ENCODE results near the gene KLHL29. TPM values are rescaled to one million over a fixed set of nuclear protein-coding genes. Genes with fewer than 3 reads are reported as not detected.

The KLHL29 gene
- total RNA-seq, 3 donors from 2014 or later (not counting 1 experiment from before 2014, with no cell fraction given), result 0.24 to 0.43 (median 0.33) TPM

- Mint-ChIP-seq H3K36me3 (no peaks in the 10 kb centered on the region), H3K27me3 (ENCODE audit: low read depth in 2 of 2) (peaks cover 4 to 14% of the 10 kb centered on the region in 2 donors), H3K9me3 (no peaks in the 10 kb centered on the region), H3K27ac (no peak overlapping the region), H3K4me3 (no peak overlapping the region), H3K4me1 (peaks cover 0 to 10% of the 10 kb centered on the region in 2 donors)
- WGBS (ENCODE audit: insufficient coverage), result 83% methylated on average over 16 of the region's 20 CpGs
- Histone ChIP-seq H3K27ac (ENCODE audit: low read length) (no peak overlapping the region), H3K36me3 (ENCODE audit: control insufficient read depth, insufficient read depth, low read length) (no peaks in the 10 kb centered on the region), H3K27me3 (ENCODE audit: control insufficient read depth, insufficient read depth, low read length) (peaks cover 11% of the 10 kb centered on the region), H3K4me3 (ENCODE audit: low read length) (no peak overlapping the region), H3K4me1 (ENCODE audit: control insufficient read depth, insufficient read depth, low read length) (peaks cover 9% of the 10 kb centered on the region), H3K9me3 (ENCODE audit: control insufficient read depth, insufficient read depth, low read length) (no peaks in the 10 kb centered on the region)
- intact Hi-C loops (cut with micrococcal nuclease), result no loop called here
- ATAC-seq (no peak), DNase-seq (no peak)
- no peak for TF ChIP-seq CTCF (IDR thresholded peaks at IDR 0.05)
Observed at GRCh38 chr2:23456881-23457760, 72.1 kb downstream of the KLHL29 start.

DNA sequence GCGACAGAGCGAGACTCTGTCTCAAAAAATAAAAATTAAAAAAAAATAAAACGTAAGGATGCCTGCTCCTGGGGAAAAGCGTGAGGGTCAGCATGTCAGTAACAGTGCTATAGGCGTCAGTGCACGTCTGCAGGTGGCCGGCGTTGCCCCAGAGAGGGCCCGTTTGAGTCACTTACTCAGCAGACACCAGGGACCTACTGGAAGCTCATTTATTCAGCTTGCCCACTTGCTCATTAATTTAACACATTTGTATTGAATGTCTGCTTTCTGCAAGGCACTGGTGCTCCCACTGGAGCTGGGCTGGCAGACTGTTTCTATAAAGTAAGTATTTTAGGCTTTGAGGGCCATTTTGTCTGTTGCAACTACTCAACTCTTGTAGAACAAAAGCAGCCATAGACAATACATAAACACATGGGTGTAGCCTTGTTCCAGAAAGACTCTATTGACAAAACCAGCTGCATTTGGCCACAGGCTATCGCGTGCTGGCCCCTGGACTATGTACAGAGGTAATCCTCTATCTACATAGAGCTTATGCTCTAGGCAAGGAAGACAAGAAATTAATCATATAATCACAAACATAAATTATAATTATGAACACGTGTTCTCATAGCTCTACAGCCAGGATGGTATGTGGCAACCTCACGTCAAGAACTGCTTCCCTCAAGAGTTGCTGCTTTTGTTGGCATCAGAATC, 73.2 kb downstream of the KLHL29 start:
- H3K9me3 ChIP-seq (ENCODE audit: control insufficient read depth, insufficient read depth, low read length), result no peaks in the 10 kb centered on the region
- no peak overlapping the region for H3K27ac Mint-ChIP-seq
- no peak overlapping the region for H3K4me3 Mint-ChIP-seq
- DNase-seq, result no peak
- 87% methylated on average over 12 of the region's 13 CpGs for WGBS (ENCODE audit: insufficient coverage)
- peaks cover 4 to 14% of the 10 kb centered on the region in 2 donors for H3K27me3 Mint-ChIP-seq (ENCODE audit: low read depth in 2 of 2)
- no peak for ATAC-seq
- H3K9me3 Mint-ChIP-seq, result no peaks in the 10 kb centered on the region
- H3K4me1 Mint-ChIP-seq, result peaks cover 0 to 3% of the 10 kb centered on the region in 2 donors
- no peak for TF ChIP-seq CTCF (IDR thresholded peaks at IDR 0.05)
- no peak overlapping the region for H3K27ac ChIP-seq (ENCODE audit: low read length)
- H3K27me3 ChIP-seq (ENCODE audit: control insufficient read depth, insufficient read depth, low read length), result peaks cover 10% of the 10 kb centered on the region
- H3K4me3 ChIP-seq (ENCODE audit: low read length), result no peak overlapping the region
- H3K4me1 ChIP-seq (ENCODE audit: control insufficient read depth, insufficient read depth, low read length), result peaks cover 4% of the 10 kb centered on the region
- intact Hi-C loops (cut with micrococcal nuclease), result no loop called here
- H3K36me3 Mint-ChIP-seq, result no peaks in the 10 kb centered on the region
- no peaks in the 10 kb centered on the region for H3K36me3 ChIP-seq (ENCODE audit: control insufficient read depth, insufficient read depth, low read length)

- DNase-seq (no peak), ATAC-seq (no peak)
- intact Hi-C loops (cut with micrococcal nuclease), result no loop called here
- Histone ChIP-seq H3K9me3 (ENCODE audit: control insufficient read depth, insufficient read depth, low read length) (no peaks in the 10 kb centered on the region), H3K36me3 (ENCODE audit: control insufficient read depth, insufficient read depth, low read length) (no peaks in the 10 kb centered on the region), H3K27me3 (ENCODE audit: control insufficient read depth, insufficient read depth, low read length) (peaks cover 4% of the 10 kb centered on the region), H3K4me1 (ENCODE audit: control insufficient read depth, insufficient read depth, low read length) (no peaks in the 10 kb centered on the region), H3K27ac (ENCODE audit: low read length) (no peak overlapping the region), H3K4me3 (ENCODE audit: low read length) (no peak overlapping the region)
- Mint-ChIP-seq H3K36me3 (no peaks in the 10 kb centered on the region), H3K27me3 (ENCODE audit: low read depth in 2 of 2) (peaks cover 4 to 14% of the 10 kb centered on the region in 2 donors), H3K4me3 (no peak overlapping the region), H3K9me3 (no peaks in the 10 kb centered on the region), H3K27ac (no peak overlapping the region), H3K4me1 (no peaks in the 10 kb centered on the region)
- WGBS (ENCODE audit: insufficient coverage), result 75% methylated on average over 2 of the region's 2 CpGs
- no peak for TF ChIP-seq CTCF (IDR thresholded peaks at IDR 0.05)
Observed at GRCh38 chr2:23459032-23459431, 74.1 kb downstream of the KLHL29 start.
